ENCODE results near the gene CYFIP2. TPM values are rescaled to one million over a fixed set of nuclear protein-coding genes. Genes with fewer than 3 reads are reported as not detected.

Gene CYFIP2
- total RNA-seq, 1 donor from 2014 or later: 99.9 TPM

DNA sequence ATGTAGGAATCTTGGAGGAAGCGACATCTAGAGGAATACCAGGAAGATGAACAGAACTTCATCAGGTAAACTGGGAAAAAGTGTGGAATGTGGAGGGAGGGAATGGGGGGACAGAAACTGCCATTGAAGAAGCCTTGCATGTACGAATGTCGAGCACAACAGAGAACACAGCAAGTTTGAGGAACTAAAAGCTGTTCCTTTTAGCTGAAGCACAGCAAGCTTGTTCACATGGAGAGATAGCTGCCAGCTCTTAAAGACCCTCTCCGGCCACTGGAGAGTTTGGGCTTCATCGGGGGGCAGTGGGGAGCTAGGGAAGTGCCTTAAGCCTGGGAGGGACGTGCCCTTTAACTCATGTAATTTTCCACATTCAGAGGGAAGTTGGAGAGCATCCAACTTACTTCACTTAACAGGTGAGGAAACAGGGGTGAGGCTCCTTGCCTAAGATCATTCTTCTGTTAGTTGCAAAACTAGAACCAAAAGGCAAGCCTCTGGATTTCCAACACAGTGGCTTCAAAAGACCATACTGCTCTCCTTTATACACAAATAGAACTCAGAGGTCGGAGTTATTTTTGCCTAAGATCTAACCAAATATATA, 2.3 kb upstream of the CYFIP2 start:
- no peaks in the 10 kb centered on the region for H3K36me3 ChIP-seq (ENCODE audit: control insufficient read depth, insufficient read depth, low read length)
- DNase-seq (ENCODE audit: low read depth): no peak
- TF ChIP-seq, protein P1, sequence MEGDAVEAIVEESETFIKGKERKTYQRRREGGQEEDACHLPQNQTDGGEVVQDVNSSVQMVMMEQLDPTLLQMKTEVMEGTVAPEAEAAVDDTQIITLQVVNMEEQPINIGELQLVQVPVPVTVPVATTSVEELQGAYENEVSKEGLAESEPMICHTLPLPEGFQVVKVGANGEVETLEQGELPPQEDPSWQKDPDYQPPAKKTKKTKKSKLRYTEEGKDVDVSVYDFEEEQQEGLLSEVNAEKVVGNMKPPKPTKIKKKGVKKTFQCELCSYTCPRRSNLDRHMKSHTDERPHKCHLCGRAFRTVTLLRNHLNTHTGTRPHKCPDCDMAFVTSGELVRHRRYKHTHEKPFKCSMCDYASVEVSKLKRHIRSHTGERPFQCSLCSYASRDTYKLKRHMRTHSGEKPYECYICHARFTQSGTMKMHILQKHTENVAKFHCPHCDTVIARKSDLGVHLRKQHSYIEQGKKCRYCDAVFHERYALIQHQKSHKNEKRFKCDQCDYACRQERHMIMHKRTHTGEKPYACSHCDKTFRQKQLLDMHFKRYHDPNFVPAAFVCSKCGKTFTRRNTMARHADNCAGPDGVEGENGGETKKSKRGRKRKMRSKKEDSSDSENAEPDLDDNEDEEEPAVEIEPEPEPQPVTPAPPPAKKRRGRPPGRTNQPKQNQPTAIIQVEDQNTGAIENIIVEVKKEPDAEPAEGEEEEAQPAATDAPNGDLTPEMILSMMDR (IDR thresholded peaks at IDR 0.05; ENCODE audit: insufficient read depth, low read length, poor library complexity, severe bottlenecking): no peak

DNA sequence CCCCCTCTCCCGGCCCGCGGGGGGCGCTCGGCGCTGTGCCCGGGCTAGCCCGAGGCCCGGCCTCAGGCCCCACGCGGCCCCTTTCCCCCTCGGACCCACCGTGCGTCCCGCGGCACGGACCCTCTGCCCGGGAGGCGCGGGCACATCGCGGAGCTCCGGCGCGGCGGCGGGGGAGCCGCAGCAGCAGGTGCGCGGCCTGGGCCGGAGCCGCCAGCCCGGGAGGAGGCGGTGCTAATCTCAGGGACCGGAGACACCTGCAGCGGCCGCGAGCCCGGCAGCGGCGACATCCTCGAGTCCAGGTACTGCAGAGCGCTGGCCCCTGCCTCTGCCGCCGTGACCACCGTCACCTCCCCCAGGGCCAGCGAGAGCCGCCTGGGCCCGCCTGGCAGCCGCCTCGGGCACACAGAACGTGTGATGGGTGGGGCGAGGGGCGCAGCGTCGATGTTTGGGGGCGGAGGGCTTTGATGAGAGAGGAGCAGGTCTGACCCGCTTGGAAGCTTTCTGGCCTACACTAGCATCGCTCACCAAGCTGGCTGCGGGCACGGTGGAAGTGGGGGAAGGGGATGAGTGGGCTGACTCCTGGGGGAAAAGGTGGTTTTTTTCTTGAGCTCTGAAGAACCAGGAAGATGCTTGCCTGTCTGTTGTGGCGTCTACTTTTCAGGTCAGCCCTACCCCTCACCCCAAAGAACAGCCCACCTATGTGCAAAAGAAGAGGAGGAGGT, 524 bp downstream of the CYFIP2 start:
- H3K27me3 ChIP-seq (ENCODE audit: control insufficient read depth, insufficient read depth, low read length): peaks cover 3% of the 10 kb centered on the region
- DNase-seq (ENCODE audit: low read depth): no peak
- H3K36me3 ChIP-seq (ENCODE audit: control insufficient read depth, insufficient read depth, low read length): no peaks in the 10 kb centered on the region
- peak overlapping the region; percentile 71 for H3K4me3 ChIP-seq (ENCODE audit: low read depth, low read length)
- TF ChIP-seq, protein P1 (IDR thresholded peaks at IDR 0.05; ENCODE audit: insufficient read depth, low read length, poor library complexity, severe bottlenecking): no peak

More for the DNA sequence above, 2.3 kb upstream of the CYFIP2 start:
- H3K27me3 ChIP-seq (ENCODE audit: control insufficient read depth, insufficient read depth, low read length): peaks cover 3% of the 10 kb centered on the region
- no peak overlapping the region for H3K4me3 ChIP-seq (ENCODE audit: low read depth, low read length)

DNA sequence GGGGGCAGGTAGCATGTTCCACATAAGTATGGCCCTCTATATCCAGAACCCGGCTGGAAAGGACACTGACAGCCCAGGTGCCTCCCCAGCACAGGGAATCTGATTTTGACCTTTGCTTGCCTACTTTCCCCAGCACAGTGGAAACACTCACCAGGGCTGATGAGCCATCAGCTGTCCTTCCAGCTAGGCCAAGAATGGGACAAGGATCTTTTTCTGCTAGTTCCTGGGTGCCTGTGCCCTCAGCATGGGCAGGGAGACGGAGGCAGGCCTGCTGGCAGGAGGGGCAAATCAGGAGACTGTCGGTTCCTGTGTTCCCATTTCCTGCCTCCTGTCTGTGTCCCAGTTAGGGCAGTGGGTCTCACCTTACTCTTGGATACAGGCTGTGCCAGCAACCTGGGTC, 1.1 kb downstream of the CYFIP2 start:
- Histone ChIP-seq H3K4me3 (ENCODE audit: low read depth, low read length) (peak overlapping the region; percentile 71), H3K36me3 (ENCODE audit: control insufficient read depth, insufficient read depth, low read length) (no peaks in the 10 kb centered on the region), H3K27me3 (ENCODE audit: control insufficient read depth, insufficient read depth, low read length) (peaks cover 3% of the 10 kb centered on the region)
- no peak for DNase-seq (ENCODE audit: low read depth)
- TF ChIP-seq, protein P1 (IDR thresholded peaks at IDR 0.05; ENCODE audit: insufficient read depth, low read length, poor library complexity, severe bottlenecking): no peak

DNA sequence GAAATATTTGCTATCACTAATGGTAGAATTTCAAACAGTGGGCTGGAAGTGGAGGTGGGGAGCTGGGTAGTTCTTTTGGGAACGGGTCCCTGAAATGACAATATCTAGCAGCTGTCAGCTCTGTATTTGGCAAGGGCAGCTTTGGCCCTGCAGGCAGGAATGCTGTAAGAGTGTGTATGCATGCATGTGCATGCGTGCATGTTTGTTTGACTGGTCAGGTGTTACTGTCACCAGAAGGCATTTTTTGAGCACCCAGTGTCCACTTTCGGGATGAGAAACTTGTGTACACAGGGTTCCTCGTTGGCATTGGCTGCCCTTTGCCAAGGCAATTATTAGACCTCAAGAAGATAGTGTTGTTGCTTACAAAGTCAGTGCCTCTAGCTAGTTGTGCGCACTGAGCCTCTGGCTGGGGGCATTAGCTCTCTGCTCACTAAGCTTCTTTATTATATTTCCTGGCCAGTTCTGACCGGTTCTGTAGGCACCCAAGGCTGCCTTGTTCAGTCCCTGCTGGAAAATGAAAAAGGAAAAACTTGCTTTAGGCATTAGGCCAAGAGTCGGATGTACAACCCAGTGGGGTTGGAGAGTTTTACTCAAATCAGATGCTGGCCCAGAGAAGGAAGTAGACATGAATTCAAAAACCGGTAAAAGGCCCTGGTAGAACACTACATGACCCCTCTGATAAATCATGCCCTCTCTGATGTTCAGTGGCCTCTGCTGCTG, 2.0 kb downstream of the CYFIP2 start:
- no peak for DNase-seq (ENCODE audit: low read depth)
- TF ChIP-seq, protein P1 (IDR thresholded peaks at IDR 0.05; ENCODE audit: insufficient read depth, low read length, poor library complexity, severe bottlenecking): no peak
- H3K27me3 ChIP-seq (ENCODE audit: control insufficient read depth, insufficient read depth, low read length): peaks cover 3% of the 10 kb centered on the region
- H3K4me3 ChIP-seq (ENCODE audit: low read depth, low read length): no peak overlapping the region
- no peaks in the 10 kb centered on the region for H3K36me3 ChIP-seq (ENCODE audit: control insufficient read depth, insufficient read depth, low read length)

DNA sequence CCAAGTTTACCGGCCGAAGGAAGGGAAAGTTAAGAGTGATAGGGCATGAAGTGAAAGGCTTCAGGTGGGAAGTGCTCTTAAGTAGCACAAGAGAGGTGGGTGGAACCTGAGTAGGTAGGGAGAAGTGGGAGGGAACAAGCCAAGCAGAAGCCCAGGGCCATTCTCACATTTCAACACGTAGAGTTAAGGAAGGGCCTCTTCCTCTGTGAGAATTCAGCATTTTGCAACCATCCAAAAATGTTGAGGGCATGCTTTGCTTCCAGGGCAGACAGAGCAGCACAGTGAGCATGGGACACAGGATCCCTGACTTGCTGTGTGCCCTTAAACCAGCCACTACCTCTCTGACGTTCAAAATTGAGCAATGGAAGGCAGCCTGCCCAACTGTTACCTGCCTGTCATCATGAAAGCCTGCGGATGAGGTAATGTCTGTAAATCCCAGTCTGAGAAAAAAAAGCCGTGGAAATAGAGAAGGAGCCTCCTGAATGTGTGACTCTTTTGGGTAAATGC, 3.3 kb downstream of the CYFIP2 start:
- DNase-seq (ENCODE audit: low read depth): no peak
- TF ChIP-seq, protein P1 (IDR thresholded peaks at IDR 0.05; ENCODE audit: insufficient read depth, low read length, poor library complexity, severe bottlenecking): no peak
- Histone ChIP-seq H3K27me3 (ENCODE audit: control insufficient read depth, insufficient read depth, low read length) (peaks cover 3% of the 10 kb centered on the region), H3K4me3 (ENCODE audit: low read depth, low read length) (no peak overlapping the region), H3K36me3 (ENCODE audit: control insufficient read depth, insufficient read depth, low read length) (no peaks in the 10 kb centered on the region)
